CD4-positive, alpha-beta memory T cell (primary cell): Measurements from ENCODE around the gene SLC16A1. TPM values are rescaled to one million over a fixed set of nuclear protein-coding genes. Genes with fewer than 3 reads are reported as not detected.

Experiments used
- CTCF ChIA-PET: fragments of 350-600 bp; sonication (Branson Sonifier 250); formaldehyde crosslinking; loops from one replicate; lab custom pipeline; 2021; ENCODE audit warnings: inconsistent platforms; ENCODE audit not compliant: partially characterized antibody; lab: Charles Lee
- POLR2A ChIA-PET: fragments of 350-600 bp; sonication (Branson Sonifier 250); formaldehyde crosslinking; loops from one replicate; lab custom pipeline; 2021; ENCODE audit not compliant: partially characterized antibody; lab: Charles Lee
- DNase-seq, 5 donors: peaks; one replicate each; pipeline versions ENCODE4 v3.0.0 to v3.0.0-alpha.2; 2020 to 2022; ENCODE audit warnings: mixed read lengths in 1 of 5
- H3K27ac ChIP-seq: one replicate; pipeline ENCODE4 v1.7.0; 2013; ENCODE audit warnings: low read depth, low read length
- H3K27me3 ChIP-seq: 2 replicates; pipeline ENCODE4 v1.7.0; 2013; ENCODE audit warnings: mild to moderate bottlenecking, low read length, moderate library complexity; ENCODE audit not compliant: insufficient read depth
- H3K36me3 ChIP-seq: 2 replicates; pipeline ENCODE4 v1.7.0; 2013; ENCODE audit warnings: mild to moderate bottlenecking, low read length, moderate library complexity; ENCODE audit not compliant: insufficient read depth
- H3K4me1 ChIP-seq: 2 replicates; pipeline ENCODE4 v1.7.0; 2013; ENCODE audit warnings: mild to moderate bottlenecking, low read length, moderate library complexity; ENCODE audit not compliant: insufficient read depth
- H3K4me3 ChIP-seq, 2 donors: one replicate each; pipeline ENCODE4 v1.7.0; 2013; ENCODE audit warnings: low read length in 2 of 2, mild to moderate bottlenecking in 1 of 2
- H3K9me3 ChIP-seq, 2 donors: one replicate each; pipeline ENCODE4 v1.7.0; 2013; ENCODE audit warnings: low read length in 2 of 2, control low read depth in 1 of 2; ENCODE audit not compliant: control insufficient read depth in 1 of 2
- H3K27ac Mint-ChIP-seq, 7 donors: one replicate each; pipeline ENCODE4 v1.8.0; 2020 to 2021; ENCODE audit warnings: mixed read lengths in 7 of 7, mild to moderate bottlenecking in 6 of 7, inconsistent platforms in 3 of 7, moderate library complexity in 3 of 7
- H3K27me3 Mint-ChIP-seq, 2 donors: one replicate each; pipeline ENCODE4 v1.8.0; 2020 to 2021; ENCODE audit warnings: mixed read lengths in 2 of 2
- H3K36me3 Mint-ChIP-seq, 2 donors: one replicate each; pipeline ENCODE4 v1.8.0; 2020 to 2021; ENCODE audit warnings: mixed read lengths in 2 of 2, inconsistent platforms in 1 of 2, mild to moderate bottlenecking in 1 of 2
- H3K4me1 Mint-ChIP-seq, 4 donors: one replicate each; pipeline ENCODE4 v1.8.0; 2020 to 2021; ENCODE audit warnings: mixed read lengths in 4 of 4, mild to moderate bottlenecking in 1 of 4
- H3K4me3 Mint-ChIP-seq, 8 donors: one replicate each; pipeline ENCODE4 v1.8.0; 2020 to 2021; ENCODE audit warnings: mixed read lengths in 8 of 8, mild to moderate bottlenecking in 7 of 8, moderate library complexity in 6 of 8, inconsistent platforms in 3 of 8
- H3K9me3 Mint-ChIP-seq, 8 donors: one replicate each; pipeline ENCODE4 v1.8.0; 2020 to 2021; ENCODE audit warnings: mixed read lengths in 8 of 8, mild to moderate bottlenecking in 5 of 8, inconsistent platforms in 3 of 8, moderate library complexity in 1 of 8
- intact Hi-C: fragments of 100-400 bp; cut with micrococcal nuclease; formaldehyde crosslinking; loops from one replicate; pipeline ENCODE4 v1.15.1; 2023
- polyA plus RNA-seq, 2 donors: library from polyadenylated mRNA; unstranded; fragments of 300-500 nt; fragmentation: Illumina TruSeq; gene quantifications; one replicate each; pipeline ENCODE4 v1.2.3, GENCODE V29; 2021
- total RNA-seq, 2 experiments: library from RNA; stranded (reverse); gene quantifications; one replicate each; pipeline ENCODE4 v1.2.3, GENCODE V29; 2021

SLC16A1 gene
- total and polyA plus RNA-seq, 4 experiments from 2014 or later, result 9.7 to 14.8 (median 11.3) TPM

GRCh38 chr1:112906150-112906698 is 49.8 kb downstream of the SLC16A1 start:
- Mint-ChIP-seq H3K4me3 (no peak overlapping the region), H3K36me3 (no peaks in the 10 kb centered on the region), H3K27me3 (no peaks in the 10 kb centered on the region), H3K4me1 (peaks cover 9 to 13% (median 11%) of the 10 kb centered on the region in 4 donors), H3K27ac (no peak overlapping the region), H3K9me3 (no peaks in the 10 kb centered on the region)
- no peaks in the 10 kb centered on the region for H3K9me3 ChIP-seq
- peaks cover 25% of the 10 kb centered on the region for H3K4me1 ChIP-seq
- ChIA-PET CTCF (no interaction called here), POLR2A (no interaction called here)
- H3K27me3 ChIP-seq, result no peaks in the 10 kb centered on the region
- H3K36me3 ChIP-seq, result no peaks in the 10 kb centered on the region
- DNase-seq, result no peak
- no peak overlapping the region for H3K27ac ChIP-seq
- H3K4me3 ChIP-seq, result no peak overlapping the region
- intact Hi-C loops, result no loop called here

GRCh38 chr1:112905395-112906149 is 50.4 kb downstream of the SLC16A1 start:
- CTCF ChIA-PET, result interaction anchor here (0.8 to 2.3 kb wide), 3 partner anchors 25 to 167 kb away, joined by 3 to 11 read pairs (median 3); partner anchors contain the start of gene LRIG2
- intact Hi-C loops, result no loop called here
- POLR2A ChIA-PET, result no interaction called here
- Mint-ChIP-seq H3K4me3 (no peak overlapping the region), H3K27ac (peak overlapping the region in 3 of 7 donors; percentile 1 to 54 (median 32)), H3K36me3 (no peaks in the 10 kb centered on the region), H3K9me3 (no peaks in the 10 kb centered on the region), H3K27me3 (no peaks in the 10 kb centered on the region), H3K4me1 (peaks cover 9 to 13% (median 11%) of the 10 kb centered on the region in 4 donors)
- Histone ChIP-seq H3K36me3 (no peaks in the 10 kb centered on the region), H3K4me3 (no peak overlapping the region), H3K27me3 (no peaks in the 10 kb centered on the region), H3K4me1 (peaks cover 25% of the 10 kb centered on the region), H3K9me3 (no peaks in the 10 kb centered on the region), H3K27ac (no peak overlapping the region)
- no peak for DNase-seq

- CTCF ChIA-PET, result interaction anchor here (0.8 to 2.3 kb wide), 4 partner anchors 10 to 168 kb away, joined by 3 to 11 read pairs (median 4); partner anchors contain the start of gene LRIG2
- Mint-ChIP-seq H3K9me3 (no peaks in the 10 kb centered on the region), H3K4me3 (no peak overlapping the region), H3K27ac (peak overlapping the region in 2 of 7 donors; percentile 9 to 74), H3K36me3 (no peaks in the 10 kb centered on the region), H3K4me1 (peaks cover 9 to 13% (median 11%) of the 10 kb centered on the region in 4 donors), H3K27me3 (no peaks in the 10 kb centered on the region)
- POLR2A ChIA-PET, result no interaction called here
- H3K27ac ChIP-seq, result no peak overlapping the region
- intact Hi-C loops, result no loop called here
- H3K4me3 ChIP-seq, result no peak overlapping the region
- H3K4me1 ChIP-seq, result peaks cover 25% of the 10 kb centered on the region
- DNase-seq, result no peak
- H3K9me3 ChIP-seq, result no peaks in the 10 kb centered on the region
- H3K27me3 ChIP-seq, result no peaks in the 10 kb centered on the region
- no peaks in the 10 kb centered on the region for H3K36me3 ChIP-seq
Measured at GRCh38 chr1:112904831-112905261, 51.1 kb downstream of the SLC16A1 start.

GRCh38 chr1:112904071-112904830 is 51.7 kb downstream of the SLC16A1 start:
- no peak overlapping the region for H3K4me3 ChIP-seq
- no peaks in the 10 kb centered on the region for H3K36me3 Mint-ChIP-seq
- H3K4me1 ChIP-seq, result peaks cover 25% of the 10 kb centered on the region
- CTCF ChIA-PET, result interaction anchor here (1.0 to 2.3 kb wide), 2 partner anchors 10 to 24 kb away, joined by 4 to 11 read pairs; no protein-coding TSS in a partner anchor
- H3K27ac Mint-ChIP-seq, result peak overlapping the region in 5 of 7 donors; percentile 0 to 85 (median 74)
- DNase-seq, result peak in 1 of 5 donors; percentile 4
- intact Hi-C loops, result no loop called here
- no peaks in the 10 kb centered on the region for H3K36me3 ChIP-seq
- no peak overlapping the region for H3K27ac ChIP-seq
- H3K9me3 Mint-ChIP-seq, result no peaks in the 10 kb centered on the region
- peaks cover 9 to 13% (median 11%) of the 10 kb centered on the region in 4 donors for H3K4me1 Mint-ChIP-seq
- H3K27me3 Mint-ChIP-seq, result no peaks in the 10 kb centered on the region
- H3K27me3 ChIP-seq, result no peaks in the 10 kb centered on the region
- POLR2A ChIA-PET, result no interaction called here
- no peaks in the 10 kb centered on the region for H3K9me3 ChIP-seq
- peak overlapping the region in 7 of 8 donors; percentile 6 to 61 (median 42) for H3K4me3 Mint-ChIP-seq

- H3K27ac ChIP-seq, result no peak overlapping the region
- no peaks in the 10 kb centered on the region for H3K36me3 ChIP-seq
- H3K9me3 ChIP-seq, result no peaks in the 10 kb centered on the region
- CTCF ChIA-PET, result no interaction called here
- H3K27me3 ChIP-seq, result no peaks in the 10 kb centered on the region
- Mint-ChIP-seq H3K4me3 (no peak overlapping the region), H3K4me1 (peaks cover 9 to 13% (median 11%) of the 10 kb centered on the region in 4 donors), H3K36me3 (no peaks in the 10 kb centered on the region), H3K9me3 (peaks cover 0 to under 1% (median 0%) of the 10 kb centered on the region in 8 donors), H3K27me3 (no peaks in the 10 kb centered on the region), H3K27ac (no peak overlapping the region)
- no peak for DNase-seq
- intact Hi-C loops, result no loop called here
- H3K4me3 ChIP-seq, result no peak overlapping the region
- peaks cover 25% of the 10 kb centered on the region for H3K4me1 ChIP-seq
- POLR2A ChIA-PET, result no interaction called here
Measured at GRCh38 chr1:112902221-112902620, 53.8 kb downstream of the SLC16A1 start.

- Histone ChIP-seq H3K27ac (no peak overlapping the region), H3K27me3 (no peaks in the 10 kb centered on the region), H3K9me3 (no peaks in the 10 kb centered on the region), H3K4me3 (no peak overlapping the region), H3K4me1 (peaks cover 25% of the 10 kb centered on the region), H3K36me3 (no peaks in the 10 kb centered on the region)
- POLR2A ChIA-PET, result no interaction called here
- Mint-ChIP-seq H3K36me3 (no peaks in the 10 kb centered on the region), H3K4me1 (peaks cover 9 to 13% (median 11%) of the 10 kb centered on the region in 4 donors), H3K27ac (no peak overlapping the region), H3K4me3 (no peak overlapping the region), H3K9me3 (peaks cover 0 to 8% (median 5%) of the 10 kb centered on the region in 8 donors), H3K27me3 (no peaks in the 10 kb centered on the region)
- DNase-seq, result no peak
- CTCF ChIA-PET, result no interaction called here
- intact Hi-C loops, result no loop called here
Measured at GRCh38 chr1:112901387-112901786, 54.6 kb downstream of the SLC16A1 start.

- ChIA-PET POLR2A (no interaction called here), CTCF (no interaction called here)
- H3K27ac Mint-ChIP-seq, result no peak overlapping the region
- Histone ChIP-seq H3K4me1 (no peaks in the 10 kb centered on the region), H3K27ac (no peak overlapping the region), H3K4me3 (no peak overlapping the region), H3K27me3 (no peaks in the 10 kb centered on the region), H3K36me3 (no peaks in the 10 kb centered on the region), H3K9me3 (no peaks in the 10 kb centered on the region)
- H3K36me3 Mint-ChIP-seq, result peaks cover 3 to 4% of the 10 kb centered on the region in 2 donors
- intact Hi-C loops, result no loop called here
- H3K9me3 Mint-ChIP-seq, result peaks cover 4 to 40% (median 25%) of the 10 kb centered on the region in 8 donors
- no peak for DNase-seq
- no peaks in the 10 kb centered on the region for H3K4me1 Mint-ChIP-seq
- peaks cover 0 to 2% of the 10 kb centered on the region in 2 donors for H3K27me3 Mint-ChIP-seq
- H3K4me3 Mint-ChIP-seq, result no peak overlapping the region
Measured at GRCh38 chr1:112896783-112897182, 59.2 kb downstream of the SLC16A1 start.
